ENCODE measurements around the gene TASOR.

- no peak for TF ChIP-seq POLR2A (IDR thresholded peaks at IDR 0.05)
- no peak for TF ChIP-seq POLR2AphosphoS5 (IDR thresholded peaks at IDR 0.05)
Observed at GRCh38 chr3:56732109-56732508, 49.0 kb upstream of the TASOR start.

Measured in gastroesophageal sphincter (tissue), 2 donors.